Cerebellar cortex (tissue), 1 donor: ENCODE data around the gene CTNNAL1.
A peak's percentile ranks its signal among the peaks of the same experiment; 100 is the strongest.

Source experiments
- DNase-seq: peaks from one replicate; pipeline ENCODE4 v3.0.0-alpha.2; 2015; ENCODE audit warnings: low spot score

Gene CTNNAL1

DNA sequence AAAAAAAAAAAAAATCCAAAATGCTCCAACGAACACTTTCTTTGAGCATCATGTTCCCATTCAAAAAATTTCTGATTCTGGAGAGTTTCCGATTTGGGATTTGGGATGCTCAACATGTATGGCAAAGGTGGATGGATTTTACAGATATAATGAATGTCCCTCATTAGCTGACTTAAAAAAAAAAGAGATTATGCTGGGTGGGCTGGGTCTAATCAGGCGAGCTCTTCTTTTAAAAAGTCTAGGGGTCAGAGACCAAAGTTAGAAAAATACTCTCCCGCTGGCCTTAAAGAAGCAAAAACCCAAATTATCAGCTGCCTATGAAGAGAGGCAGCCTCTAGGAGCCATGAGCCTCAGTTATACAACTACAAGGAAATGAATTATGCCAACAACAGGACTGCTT, 15.2 kb upstream of the CTNNAL1 start:
- no peak for DNase-seq

DNA sequence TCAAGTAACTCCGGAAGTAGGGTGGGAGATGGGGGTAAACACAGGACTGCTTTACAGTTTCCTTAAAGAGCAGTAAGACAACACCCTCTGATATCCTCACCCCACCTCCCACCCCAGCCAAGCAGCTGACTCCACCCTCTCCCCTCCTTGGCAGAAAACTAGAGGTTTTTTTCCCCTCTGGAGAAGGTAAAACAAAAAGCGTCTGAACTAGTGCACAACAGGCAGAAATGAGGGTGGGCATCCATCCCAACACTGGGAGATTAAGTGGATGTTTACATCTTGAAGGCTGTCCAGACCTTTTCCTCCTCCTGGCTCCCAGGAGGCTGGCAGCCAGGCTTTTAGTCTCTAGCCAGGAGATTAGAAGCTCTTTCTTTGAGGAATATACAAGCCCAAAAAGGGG, 13.9 kb upstream of the CTNNAL1 start:
- no peak for DNase-seq

DNA sequence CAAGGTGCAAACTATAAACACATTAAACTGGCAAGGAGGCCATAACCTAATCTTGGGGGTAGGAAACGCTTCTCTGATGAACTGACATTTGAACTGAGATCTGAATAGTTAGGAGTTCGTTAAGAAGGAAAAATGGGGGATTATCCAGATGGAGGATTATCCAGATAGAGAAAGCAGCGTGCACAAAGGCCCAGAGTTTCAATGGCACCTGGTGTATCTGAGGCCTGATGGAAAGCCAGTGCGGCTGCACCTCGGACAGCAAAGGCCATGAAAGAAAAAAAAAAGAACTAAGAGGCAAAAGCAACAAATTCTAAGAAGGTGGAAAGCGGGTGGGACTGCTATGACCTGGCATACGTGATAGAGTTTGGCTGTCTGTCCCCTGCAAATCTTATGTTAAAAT, 13.0 kb upstream of the CTNNAL1 start:
- DNase-seq, result no peak

DNA sequence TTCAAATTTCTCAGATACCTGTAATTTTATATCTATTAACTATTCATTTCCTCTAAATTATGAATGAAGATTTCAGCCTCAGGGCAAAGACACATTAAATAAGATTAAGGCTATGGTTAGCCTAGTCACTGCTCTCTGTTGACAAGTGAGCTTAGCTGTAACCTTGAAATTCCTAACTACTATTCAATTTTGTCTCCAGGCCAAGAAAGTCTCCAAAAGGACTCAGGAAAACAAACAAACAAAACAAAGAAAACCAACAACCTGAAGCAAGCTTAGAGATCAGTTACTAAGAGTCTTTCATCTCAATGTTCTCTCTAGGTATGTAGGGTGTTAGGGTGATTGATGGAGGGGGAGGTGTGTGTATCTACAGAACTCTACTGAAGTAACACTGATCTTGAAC, 9.6 kb upstream of the CTNNAL1 start:
- no peak for DNase-seq

DNA sequence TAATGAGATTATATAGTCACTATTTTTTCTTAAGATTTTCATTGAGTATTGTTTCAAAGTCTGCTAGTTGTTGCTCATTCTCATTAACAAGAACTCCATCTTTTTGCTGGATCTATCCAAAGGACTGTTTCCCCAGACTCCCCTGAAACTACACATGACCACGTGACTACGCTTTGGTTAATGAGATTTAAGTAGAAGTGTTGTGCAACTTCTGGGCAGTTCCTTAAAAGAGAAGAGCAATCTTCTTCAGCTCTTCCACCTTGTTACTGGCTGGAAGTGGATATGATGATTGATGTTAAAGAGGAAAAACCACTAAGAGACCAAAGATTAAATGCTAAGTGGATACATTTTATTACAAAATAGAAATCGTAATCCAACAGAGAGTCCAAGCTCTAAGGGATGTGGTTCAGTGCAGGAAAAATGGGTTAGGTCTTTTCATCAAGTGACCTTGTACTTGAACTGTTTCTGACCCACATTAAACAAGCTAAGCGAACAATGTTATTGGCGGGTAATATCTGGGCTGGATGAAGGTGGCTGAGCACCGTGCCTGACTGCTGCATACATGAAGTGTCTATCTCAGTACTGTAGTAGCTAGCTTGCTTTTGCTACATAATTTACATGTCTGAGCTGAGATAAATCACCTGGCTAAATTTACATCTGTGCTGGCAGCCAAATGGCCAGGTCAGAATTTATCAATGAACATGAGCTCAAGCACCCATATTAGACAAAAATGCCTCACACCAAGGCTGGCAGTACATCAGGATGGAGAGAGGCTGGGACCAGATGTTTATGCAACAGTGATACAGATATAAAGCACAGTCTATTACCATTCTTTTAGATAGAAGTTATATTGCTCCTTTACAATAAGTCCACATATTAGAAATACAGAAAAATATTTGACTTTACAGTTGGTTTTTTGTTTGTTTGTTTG, 7.5 kb upstream of the CTNNAL1 start:
- DNase-seq, result no peak

DNA sequence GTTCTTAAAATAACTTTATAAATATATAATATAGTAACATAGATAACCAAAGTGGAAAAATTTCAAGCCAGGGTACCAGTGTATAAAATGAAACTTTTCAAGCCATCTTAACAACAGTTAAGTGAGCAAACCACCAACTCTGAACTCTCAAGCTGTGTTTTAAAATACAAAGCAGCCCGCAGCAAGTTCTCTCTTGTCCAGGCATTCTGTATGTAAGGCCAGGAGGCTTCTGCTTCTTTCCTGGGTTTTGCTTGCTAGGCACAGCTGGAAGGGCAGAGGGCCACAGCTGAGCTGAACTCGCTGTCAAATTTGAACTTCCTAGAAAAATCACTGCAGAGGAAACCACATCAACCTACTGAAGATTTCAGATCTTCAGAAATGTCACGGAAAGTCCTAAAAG, 6.8 kb upstream of the CTNNAL1 start:
- DNase-seq, result no peak

DNA sequence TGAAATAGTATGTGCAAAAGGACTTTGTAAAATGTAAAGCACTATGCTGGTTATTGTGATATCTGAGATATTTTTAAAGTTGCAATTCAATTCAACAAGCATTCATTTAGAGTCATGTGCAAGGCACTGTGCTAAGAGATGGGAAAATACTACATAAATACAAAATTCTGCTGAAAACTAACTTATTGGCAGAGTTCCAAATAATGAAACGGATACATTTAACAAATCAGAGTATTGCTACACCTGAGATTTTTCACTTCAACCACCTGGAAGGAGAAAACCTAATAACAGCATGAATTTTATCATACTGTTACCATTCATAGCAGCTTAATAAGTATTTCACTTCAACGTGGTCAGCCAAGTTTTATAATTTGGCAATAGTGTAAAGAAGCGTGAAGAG, 6.1 kb upstream of the CTNNAL1 start:
- no peak for DNase-seq

DNA sequence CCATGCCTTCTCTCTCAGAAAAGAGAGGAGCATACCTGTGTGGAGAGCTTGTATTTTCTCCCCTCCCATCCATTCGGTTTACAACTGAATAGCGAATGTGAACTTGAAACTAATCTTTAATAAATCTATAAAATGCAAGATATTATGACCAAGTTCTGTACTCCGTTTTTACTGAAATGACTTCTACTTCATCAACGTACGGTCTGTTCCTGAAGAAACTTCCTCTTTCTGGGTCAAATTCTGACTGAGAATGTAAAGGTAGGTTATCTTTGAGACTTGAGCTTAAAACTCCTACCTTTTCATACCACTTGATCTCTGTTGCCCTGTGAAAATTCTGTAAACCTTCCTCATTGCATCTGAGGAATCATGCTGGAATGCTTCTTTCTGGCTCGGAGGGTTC, 4.2 kb upstream of the CTNNAL1 start:
- no peak for DNase-seq

DNA sequence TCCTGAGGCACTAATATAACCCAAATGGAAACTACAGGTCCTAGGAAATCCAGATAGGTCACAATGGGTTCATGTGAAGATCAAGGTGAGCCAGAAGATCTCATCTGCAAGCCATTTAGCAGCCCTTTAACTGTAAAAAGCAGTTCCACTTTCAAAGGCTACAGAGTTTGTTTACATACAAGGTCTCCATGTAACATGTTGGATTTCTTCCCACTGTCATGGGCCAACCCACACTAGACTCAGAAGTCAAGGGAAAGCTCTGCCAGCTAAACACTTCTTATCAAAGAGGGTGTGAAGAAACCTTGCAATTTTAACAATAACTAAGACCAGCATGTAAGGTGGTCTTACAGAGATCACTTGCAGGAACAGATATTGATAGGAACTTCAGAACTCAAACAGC, 3.8 kb upstream of the CTNNAL1 start:
- DNase-seq, result no peak

DNA sequence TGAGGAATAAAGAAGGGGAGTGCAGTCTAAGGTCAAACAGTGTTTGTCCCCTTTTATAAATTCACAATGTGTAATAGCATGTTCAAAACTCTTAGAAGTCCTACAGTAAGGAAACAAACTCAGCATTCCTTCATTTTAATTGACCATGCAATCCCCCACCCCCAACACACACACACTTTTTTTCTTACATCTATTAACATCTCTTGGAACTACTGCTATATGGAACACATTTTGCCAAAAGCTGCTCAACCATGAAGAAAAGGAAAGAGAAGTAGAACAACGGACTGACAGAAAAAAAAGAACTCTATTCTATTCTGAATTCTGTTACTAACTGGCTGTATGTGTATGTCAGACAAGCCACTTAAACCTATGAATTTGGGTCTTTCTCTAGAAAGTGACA, 2.8 kb upstream of the CTNNAL1 start:
- DNase-seq, result no peak

DNA sequence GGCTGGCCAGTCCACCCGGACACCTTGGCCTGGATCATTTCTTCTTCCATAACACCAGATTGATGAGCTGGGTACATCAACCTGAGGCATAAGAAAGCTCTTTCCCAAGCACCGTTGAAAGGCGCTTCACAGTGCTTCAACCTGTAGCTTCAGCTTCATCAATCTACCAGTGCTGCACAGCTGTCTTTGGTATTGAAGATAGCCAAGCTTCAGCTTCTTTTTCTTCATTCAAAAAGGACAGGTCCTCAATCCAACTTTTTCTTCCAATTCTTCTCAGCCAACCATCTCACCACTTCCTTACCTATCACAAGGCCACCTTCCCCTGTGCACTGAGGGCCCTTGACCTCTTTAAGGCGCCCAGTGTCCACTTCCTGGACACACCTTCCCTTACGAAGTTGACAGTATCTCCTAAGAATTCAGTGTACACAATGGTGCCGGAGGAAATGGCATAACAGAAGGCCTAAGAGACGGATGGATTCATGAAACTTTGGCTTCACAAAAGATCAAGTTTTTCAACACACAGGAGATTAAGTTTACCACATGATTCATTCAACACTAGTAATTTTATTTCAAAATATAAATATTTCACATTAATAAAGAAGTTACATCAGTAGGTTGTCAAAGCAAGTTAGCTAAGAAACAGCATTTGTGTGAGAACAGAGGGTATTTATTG, 1.4 kb upstream of the CTNNAL1 start:
- DNase-seq, result no peak

DNA sequence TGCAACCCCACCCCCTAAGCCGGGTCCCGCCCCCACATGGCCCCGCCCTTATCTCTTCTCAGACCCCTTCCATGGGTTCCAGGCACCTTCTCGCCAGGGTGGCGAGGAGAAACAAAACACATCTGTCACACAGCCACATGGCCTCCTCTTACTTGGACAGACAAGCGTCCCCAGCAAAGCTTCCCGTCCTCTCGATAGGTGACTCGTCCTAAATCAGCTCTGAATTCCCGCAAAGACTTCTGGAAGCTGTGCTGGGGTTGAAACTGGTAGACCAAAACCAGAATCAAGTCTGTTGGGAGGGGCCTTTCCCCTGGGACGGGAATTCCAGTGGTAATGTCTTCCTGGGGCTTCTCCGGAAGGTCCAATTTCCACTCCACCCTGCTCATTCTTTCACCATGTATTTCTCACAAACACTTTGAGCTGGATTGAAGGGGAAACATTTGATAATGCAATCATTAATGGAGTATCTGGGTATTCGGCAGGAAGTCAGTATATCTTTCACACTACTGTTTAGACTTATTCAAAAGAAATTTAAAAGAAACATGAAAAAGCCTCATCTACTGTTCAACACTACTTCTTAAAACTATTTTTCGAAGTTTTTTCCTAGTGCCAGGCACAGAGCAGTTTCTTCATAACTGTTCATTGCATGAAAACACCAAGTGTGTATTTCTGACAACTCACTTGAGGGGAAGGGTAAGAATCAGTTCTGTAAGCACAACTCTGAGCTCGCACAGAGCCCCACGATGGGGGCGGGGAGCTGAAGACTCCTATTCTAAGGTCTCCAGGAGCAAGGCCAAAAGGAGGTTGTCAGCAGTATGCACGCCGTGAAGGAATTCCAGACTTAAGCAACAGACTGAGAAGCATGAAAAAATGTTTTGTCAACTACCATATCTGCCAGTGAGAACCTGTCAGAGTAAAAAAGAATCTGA, 644 bp upstream of the CTNNAL1 start:
- peak; percentile 85 for DNase-seq

DNA sequence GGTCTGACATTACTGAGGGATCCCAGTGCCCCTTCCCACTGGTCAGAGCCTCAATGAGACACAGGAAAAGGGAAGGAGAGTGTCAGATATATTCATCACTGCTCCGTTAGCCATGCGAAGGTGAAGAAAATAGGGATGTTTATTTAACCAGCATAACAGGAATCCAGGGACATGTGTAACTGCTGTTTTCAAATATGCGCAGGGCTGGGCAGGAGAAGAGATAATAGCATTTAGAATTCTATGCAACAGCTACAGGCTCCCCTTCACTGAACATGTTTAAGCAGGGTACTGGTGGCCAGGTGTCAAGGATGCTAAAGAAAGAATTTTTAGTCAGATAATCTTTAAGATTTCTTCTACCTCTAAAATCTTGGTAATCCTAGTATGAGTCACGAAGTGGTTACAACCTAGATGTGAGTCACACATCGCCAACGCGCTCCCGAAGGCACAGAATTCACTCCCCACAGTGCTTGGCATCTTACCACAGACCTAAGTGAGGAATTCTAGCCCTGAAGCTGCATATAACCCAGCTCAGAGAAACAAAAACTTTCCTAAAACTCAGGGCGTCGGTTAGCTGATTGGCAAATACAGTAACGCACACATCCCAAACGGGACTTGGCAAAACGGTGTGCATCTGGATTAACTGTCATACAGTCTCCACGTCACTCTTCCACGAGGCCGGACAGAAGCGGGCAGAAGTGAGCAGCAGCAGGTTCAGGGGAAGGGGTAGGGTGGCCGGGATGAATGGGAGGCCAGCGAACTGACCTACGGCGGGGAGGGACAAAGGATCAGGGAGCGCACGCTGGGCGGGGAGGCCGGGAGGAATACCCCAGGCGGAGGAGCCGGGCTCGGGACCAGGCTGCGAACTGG, 1.1 kb downstream of the CTNNAL1 start:
- DNase-seq, result peak; percentile 36

DNA sequence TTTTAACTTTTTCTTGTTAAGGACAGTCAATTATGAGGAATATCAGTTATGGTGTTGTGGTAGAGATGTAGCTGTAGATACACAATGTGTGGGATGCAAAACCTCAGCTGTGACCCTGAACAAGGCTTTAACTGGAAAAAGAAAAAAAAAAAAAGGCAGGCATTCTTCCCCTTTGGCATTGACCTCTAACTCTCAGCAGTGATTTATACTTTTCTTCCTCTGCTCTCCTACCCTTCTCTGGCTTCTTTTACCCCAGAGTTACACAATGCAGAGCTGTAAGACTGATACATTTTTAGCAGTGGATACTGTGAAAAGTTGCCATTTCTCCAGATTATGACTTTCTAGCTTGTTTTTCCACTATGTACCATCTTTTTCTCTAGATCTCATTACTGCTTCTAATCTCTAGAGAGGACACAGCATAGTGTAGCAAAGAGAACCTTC, 2.0 kb downstream of the CTNNAL1 start:
- DNase-seq, result no peak

DNA sequence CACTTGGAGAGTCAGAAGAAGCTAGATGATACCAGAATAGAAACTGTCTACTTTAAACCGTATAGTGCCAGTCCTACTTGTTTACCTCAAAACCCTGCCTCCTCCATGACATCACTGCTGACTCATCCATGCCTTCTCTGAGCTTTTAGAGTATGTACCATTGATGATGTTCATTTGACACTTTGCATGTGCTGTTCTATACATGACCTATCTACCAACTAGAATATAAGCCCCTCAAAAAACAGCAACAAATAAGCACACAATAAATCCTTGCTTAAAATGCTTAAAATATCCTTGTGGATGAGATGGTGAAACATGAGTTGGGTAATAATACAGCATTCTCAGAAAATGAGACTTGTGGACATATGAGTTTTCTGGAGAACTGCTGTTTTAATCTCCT, 2.6 kb downstream of the CTNNAL1 start:
- DNase-seq, result no peak

DNA sequence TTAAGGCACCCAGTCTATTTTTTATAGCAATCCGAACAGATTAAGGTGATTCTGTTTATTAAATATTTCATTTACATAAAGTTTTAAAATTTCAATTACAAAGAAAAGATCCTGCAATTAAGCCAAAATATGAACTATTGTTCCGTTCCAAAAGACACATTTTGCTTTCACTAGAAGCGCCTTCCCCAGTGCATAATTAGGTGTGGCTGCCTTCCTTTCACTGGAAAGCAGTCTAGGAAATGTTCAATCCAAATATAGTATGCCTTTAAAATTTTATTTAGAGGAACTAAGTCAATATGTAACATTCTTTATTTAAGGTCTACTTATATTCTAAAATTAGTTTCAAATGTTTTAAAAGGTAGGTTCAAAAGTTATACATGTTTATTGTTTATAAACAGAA, 7.6 kb downstream of the CTNNAL1 start:
- DNase-seq, result no peak

DNA sequence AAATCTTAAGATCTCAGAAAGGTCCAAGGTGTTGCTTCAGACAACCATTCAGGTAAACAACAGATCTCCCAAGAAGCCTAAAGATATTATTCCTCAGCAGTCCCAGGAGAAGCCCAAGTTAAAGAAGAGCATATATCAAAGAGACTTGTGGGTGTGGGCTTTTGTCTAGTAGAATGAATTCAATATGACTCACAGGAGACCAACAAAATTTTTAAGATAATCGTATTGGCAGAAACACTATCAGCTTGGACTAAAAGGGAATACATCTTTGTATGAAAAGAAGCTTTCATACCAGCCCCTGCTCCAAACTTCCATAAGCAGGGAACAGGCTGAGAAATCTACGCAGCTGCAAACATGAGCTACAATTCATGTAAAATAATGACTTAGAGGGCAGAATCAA, 10.2 kb downstream of the CTNNAL1 start:
- no peak for DNase-seq

DNA sequence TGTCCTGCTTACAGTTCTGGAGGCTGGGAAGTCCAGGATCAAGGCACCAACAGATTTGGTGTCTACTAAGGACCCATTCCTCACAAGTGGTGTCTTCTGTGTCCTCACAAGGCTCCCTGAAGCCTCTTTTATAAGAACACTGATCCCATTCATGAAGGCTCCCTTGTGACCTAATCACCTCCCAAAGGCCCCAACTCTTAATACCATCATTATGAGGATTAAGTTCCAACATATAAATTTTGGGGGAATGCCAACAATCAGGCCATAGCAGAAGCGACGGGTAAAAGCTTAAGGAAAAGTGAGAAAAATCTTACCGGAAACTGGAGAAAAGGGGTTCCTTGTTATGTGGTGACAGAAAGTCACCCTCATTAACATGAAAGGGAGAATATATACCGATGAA, 11.2 kb downstream of the CTNNAL1 start:
- DNase-seq, result no peak

DNA sequence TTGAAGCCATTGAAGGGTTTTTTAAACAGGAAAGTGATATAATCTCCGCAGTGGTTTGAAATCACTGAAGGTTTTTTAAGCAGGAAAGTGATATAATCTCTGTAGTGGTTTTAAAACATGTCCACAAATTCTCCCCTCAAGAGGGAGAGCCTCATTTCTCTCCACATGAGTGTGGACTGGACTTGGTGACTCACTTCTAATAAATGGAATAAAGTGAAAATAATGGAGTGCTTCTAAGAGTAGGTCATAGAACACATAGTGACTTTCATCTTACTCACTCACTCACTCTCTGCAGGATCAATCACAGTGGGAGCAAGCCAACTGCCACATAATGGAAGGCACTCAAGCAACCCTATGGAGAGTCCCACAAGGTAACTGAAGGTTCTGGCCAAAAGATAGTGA, 12.0 kb downstream of the CTNNAL1 start:
- no peak for DNase-seq

DNA sequence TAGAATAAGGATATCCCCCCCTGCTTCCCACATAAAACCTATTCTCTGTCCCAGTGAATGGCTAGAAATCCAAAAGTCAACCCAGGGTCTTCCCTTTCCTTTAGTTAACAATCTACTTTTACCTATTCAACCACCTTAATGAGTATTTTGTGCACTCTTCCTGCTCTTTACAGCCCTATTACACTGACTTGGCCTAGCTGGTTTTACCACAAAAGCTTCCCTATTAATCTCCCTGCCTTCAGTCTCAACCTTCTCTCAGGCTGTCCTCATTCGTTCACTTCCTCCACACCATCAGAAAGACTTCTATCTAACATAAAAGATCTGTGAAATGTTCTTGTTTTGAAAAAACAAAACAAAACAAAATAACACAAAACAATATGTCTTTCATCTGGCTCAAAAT, 16.2 kb downstream of the CTNNAL1 start:
- DNase-seq, result no peak

DNA sequence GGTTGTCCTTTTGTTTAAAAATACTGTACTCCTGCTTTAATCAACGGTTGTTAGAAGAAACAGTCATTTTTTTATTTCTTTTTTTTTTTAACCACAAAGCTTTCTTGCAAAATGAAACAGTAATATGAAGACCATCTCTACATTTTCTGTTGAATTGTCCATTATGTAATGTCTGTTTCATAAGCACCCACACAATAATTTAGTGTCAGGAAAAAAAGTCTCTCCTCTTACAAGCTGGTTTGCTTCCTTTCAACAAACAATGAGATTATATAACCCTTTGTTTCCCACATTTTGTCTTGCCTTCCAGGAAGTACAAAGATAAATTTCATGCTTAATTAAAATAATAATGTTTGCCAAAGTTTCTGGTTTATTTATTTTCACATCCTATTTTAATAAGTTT, 16.7 kb downstream of the CTNNAL1 start:
- DNase-seq, result no peak
